Activated CD8-positive, alpha-beta memory T cell treated with anti-CD3 and anti-CD28 coated beads, Interleukin-2, amount 10 ng/mL, durations not matched to agents 7 days and 5 days (primary cell): ENCODE measurements around the gene PTCD3. TPM values are rescaled to one million over a fixed set of nuclear protein-coding genes. Genes with fewer than 3 reads are reported as not detected.

ENCODE experiments used
- ATAC-seq: fragments of 150-1000 bp; cut with Tn5 transposase; one replicate; pipeline ENCODE4 v1.10.0; 2021; ENCODE audit warnings: moderate library complexity
- CTCF ChIA-PET: fragments of 350-600 bp; sonication (Branson Sonifier 250); formaldehyde crosslinking; loops from one replicate; lab custom pipeline; 2021; ENCODE audit warnings: antibody characterized with exemption; lab: Charles Lee
- DNase-seq: peaks from one replicate; pipeline ENCODE4 v3.0.0-alpha.2; 2020
- H3K27ac Mint-ChIP-seq: one replicate; pipeline ENCODE4 v1.8.0; 2021; ENCODE audit warnings: mild to moderate bottlenecking, mixed read lengths
- H3K27me3 Mint-ChIP-seq: one replicate; pipeline ENCODE4 v1.8.0; 2021; ENCODE audit warnings: mixed read lengths
- H3K36me3 Mint-ChIP-seq: one replicate; pipeline ENCODE4 v1.8.0; 2021; ENCODE audit warnings: mild to moderate bottlenecking, mixed read lengths
- H3K4me1 Mint-ChIP-seq: one replicate; pipeline ENCODE4 v1.8.0; 2021; ENCODE audit warnings: mixed read lengths
- H3K4me3 Mint-ChIP-seq: one replicate; pipeline ENCODE4 v1.8.0; 2021; ENCODE audit warnings: mild to moderate bottlenecking, moderate library complexity, mixed read lengths
- H3K9me3 Mint-ChIP-seq: one replicate; pipeline ENCODE4 v1.8.0; 2022; ENCODE audit warnings: low read depth, mixed read lengths
- total RNA-seq, 2 experiments: library from RNA; stranded (reverse); gene quantifications; one replicate each; pipeline ENCODE4 v1.2.3, GENCODE V29; 2021

PTCD3 gene
- total RNA-seq: 100 to 1,000 TPM; 164 to 172 TPM

- Mint-ChIP-seq H3K27ac (peak within 1 kb of the TSS; percentile 97), H3K36me3 (peaks cover 51% of the 10 kb centered on the region), H3K4me3 (peak within 1 kb of the TSS; percentile 93), H3K4me1 (peaks cover 58% of the 10 kb centered on the region), H3K9me3 (no peaks in the 10 kb centered on the region), H3K27me3 (no peaks in the 10 kb centered on the region)
- peak; percentile 98 for DNase-seq
- CTCF ChIA-PET: interaction anchor here (0.5 to 2.5 kb wide), 8 partner anchors 11 to 279 kb away, joined by 3 to 16 read pairs (median 4); no protein-coding TSS in a partner anchor
- ATAC-seq: peak; percentile 95
Measured at GRCh38 chr2:86105969-86106945, at the start of gene PTCD3. Gene PTCD3, plus strand, starts transcription at chr2:86106235. Its CDS starts 13 bp downstream, at chr2:86106248.

GRCh38 chr2:86056590-86057331, 49.3 kb upstream of the PTCD3 start:
- CTCF ChIA-PET: interaction anchor here (0.7 to 1.4 kb wide), 3 partner anchors 16 to 31 kb away, joined by 3 read pairs; no protein-coding TSS in a partner anchor
- Mint-ChIP-seq H3K36me3 (peaks cover 43% of the 10 kb centered on the region), H3K9me3 (no peaks in the 10 kb centered on the region), H3K27me3 (no peaks in the 10 kb centered on the region), H3K4me3 (no peak overlapping the region), H3K4me1 (no peaks in the 10 kb centered on the region), H3K27ac (no peak overlapping the region)
- ATAC-seq (no peak), DNase-seq (peak; percentile 25)

- Mint-ChIP-seq H3K36me3 (peaks cover 65% of the 10 kb centered on the region), H3K27ac (no peak overlapping the region), H3K4me1 (peaks cover 7% of the 10 kb centered on the region), H3K27me3 (no peaks in the 10 kb centered on the region), H3K9me3 (no peaks in the 10 kb centered on the region), H3K4me3 (no peak overlapping the region)
- DNase-seq: no peak
- ATAC-seq: no peak
- CTCF ChIA-PET: no interaction called here
Measured at GRCh38 chr2:86062043-86062442, 44.0 kb upstream of the PTCD3 start.

- Mint-ChIP-seq H3K4me3 (no peak overlapping the region), H3K36me3 (peaks cover 70% of the 10 kb centered on the region), H3K27ac (no peak overlapping the region), H3K27me3 (no peaks in the 10 kb centered on the region), H3K4me1 (peaks cover 24% of the 10 kb centered on the region), H3K9me3 (no peaks in the 10 kb centered on the region)
- CTCF ChIA-PET: interaction anchor here (1.0 to 1.2 kb wide), 2 partner anchors 25 to 175 kb away, joined by 3 read pairs; no protein-coding TSS in a partner anchor
- DNase-seq: no peak
- ATAC-seq: no peak
Measured at GRCh38 chr2:86064006-86064405, 42.0 kb upstream of the PTCD3 start.

GRCh38 chr2:86065512-86065911, 40.5 kb upstream of the PTCD3 start:
- Mint-ChIP-seq H3K36me3 (peaks cover 78% of the 10 kb centered on the region), H3K9me3 (no peaks in the 10 kb centered on the region), H3K4me3 (no peak overlapping the region), H3K4me1 (peaks cover 30% of the 10 kb centered on the region), H3K27ac (no peak overlapping the region), H3K27me3 (no peaks in the 10 kb centered on the region)
- CTCF ChIA-PET: interaction anchor here (1.1 kb wide), 1 partner anchor 234 kb away, joined by 3 read pairs; no protein-coding TSS in a partner anchor
- DNase-seq (no peak), ATAC-seq (no peak)

- peaks cover 80% of the 10 kb centered on the region for H3K36me3 Mint-ChIP-seq
- H3K4me3 Mint-ChIP-seq: no peak overlapping the region
- H3K27ac Mint-ChIP-seq: no peak overlapping the region
- DNase-seq (no peak), ATAC-seq (no peak)
- CTCF ChIA-PET: interaction anchor here (3.5 kb wide), 1 partner anchor 239 kb away, joined by 19 read pairs; no protein-coding TSS in a partner anchor
- peaks cover 30% of the 10 kb centered on the region for H3K4me1 Mint-ChIP-seq
- no peaks in the 10 kb centered on the region for H3K27me3 Mint-ChIP-seq
- H3K9me3 Mint-ChIP-seq: peaks cover under 1% of the 10 kb centered on the region
Measured at GRCh38 chr2:86066007-86066578, 39.9 kb upstream of the PTCD3 start.

- Mint-ChIP-seq H3K27ac (peak overlapping the region; percentile 50), H3K4me1 (peaks cover 32% of the 10 kb centered on the region)
Measured at GRCh38 chr2:86066915-86067314, 39.1 kb upstream of the PTCD3 start.

GRCh38 chr2:86068136-86068588, 37.9 kb upstream of the PTCD3 start:
- CTCF ChIA-PET: interaction anchor here (0.9 to 3.5 kb wide), 11 partner anchors 11 to 253 kb away, joined by 3 to 25 read pairs (median 6); partner anchors contain the start of gene ST3GAL5
- Mint-ChIP-seq H3K27ac (peak overlapping the region; percentile 82), H3K9me3 (peaks cover 3% of the 10 kb centered on the region), H3K27me3 (no peaks in the 10 kb centered on the region), H3K36me3 (peaks cover 72% of the 10 kb centered on the region), H3K4me3 (peak overlapping the region; percentile 12), H3K4me1 (peaks cover 42% of the 10 kb centered on the region)
- ATAC-seq: peak; percentile 99
- peak; percentile 89 for DNase-seq

More at GRCh38 chr2:86066915-86067314, 39.1 kb upstream of the PTCD3 start:
- no peak for ATAC-seq
- peaks cover 3% of the 10 kb centered on the region for H3K9me3 Mint-ChIP-seq
- no peaks in the 10 kb centered on the region for H3K27me3 Mint-ChIP-seq
- DNase-seq: no peak
- CTCF ChIA-PET: interaction anchor here (1.1 to 3.5 kb wide), 6 partner anchors 12 to 240 kb away, joined by 3 to 25 read pairs (median 16); partner anchors contain the start of gene ST3GAL5
- H3K36me3 Mint-ChIP-seq: peaks cover 82% of the 10 kb centered on the region
- H3K4me3 Mint-ChIP-seq: no peak overlapping the region

- Mint-ChIP-seq H3K9me3 (peaks cover 3% of the 10 kb centered on the region), H3K36me3 (peaks cover 67% of the 10 kb centered on the region), H3K27ac (peak overlapping the region; percentile 56), H3K4me3 (no peak overlapping the region), H3K27me3 (no peaks in the 10 kb centered on the region), H3K4me1 (peaks cover 42% of the 10 kb centered on the region)
- ATAC-seq: no peak
- CTCF ChIA-PET: interaction anchor here (1.0 to 3.5 kb wide), 10 partner anchors 10 to 253 kb away, joined by 3 to 25 read pairs (median 6); partner anchors contain the start of gene ST3GAL5
- no peak for DNase-seq
Measured at GRCh38 chr2:86068648-86069047, 37.4 kb upstream of the PTCD3 start.

GRCh38 chr2:86069091-86069685, 36.8 kb upstream of the PTCD3 start:
- peak overlapping the region; percentile 56 for H3K27ac Mint-ChIP-seq
- peaks cover 41% of the 10 kb centered on the region for H3K4me1 Mint-ChIP-seq
- H3K27me3 Mint-ChIP-seq: no peaks in the 10 kb centered on the region
- DNase-seq (no peak), ATAC-seq (no peak)
- peaks cover 64% of the 10 kb centered on the region for H3K36me3 Mint-ChIP-seq
- CTCF ChIA-PET: interaction anchor here (1.3 to 3.5 kb wide), 6 partner anchors 10 to 242 kb away, joined by 3 to 25 read pairs (median 13); partner anchors contain the start of gene ST3GAL5
- peaks cover 3% of the 10 kb centered on the region for H3K9me3 Mint-ChIP-seq
- no peak overlapping the region for H3K4me3 Mint-ChIP-seq

GRCh38 chr2:86069783-86070339, 36.2 kb upstream of the PTCD3 start:
- Mint-ChIP-seq H3K36me3 (peaks cover 59% of the 10 kb centered on the region), H3K27ac (peak overlapping the region; percentile 56), H3K9me3 (peaks cover 3% of the 10 kb centered on the region), H3K4me1 (peaks cover 37% of the 10 kb centered on the region), H3K4me3 (no peak overlapping the region), H3K27me3 (no peaks in the 10 kb centered on the region)
- CTCF ChIA-PET: interaction anchor here (1.3 to 3.2 kb wide), 3 partner anchors 12 to 181 kb away, joined by 3 to 20 read pairs (median 6); partner anchors contain the start of gene ST3GAL5
- ATAC-seq (no peak), DNase-seq (no peak)

- Mint-ChIP-seq H3K27ac (no peak overlapping the region), H3K4me3 (no peak overlapping the region), H3K27me3 (no peaks in the 10 kb centered on the region), H3K9me3 (peaks cover 3% of the 10 kb centered on the region), H3K4me1 (peaks cover 37% of the 10 kb centered on the region), H3K36me3 (peaks cover 50% of the 10 kb centered on the region)
- CTCF ChIA-PET: interaction anchor here (1.2 to 3.4 kb wide), 4 partner anchors 9 to 243 kb away, joined by 3 to 20 read pairs (median 8); partner anchors contain the start of gene ST3GAL5
- DNase-seq (no peak), ATAC-seq (no peak)
Measured at GRCh38 chr2:86070868-86071267, 35.2 kb upstream of the PTCD3 start.
